GM23338 (cell line): ENCODE measurements around the gene CTDSP2. TPM values are rescaled to one million over a fixed set of nuclear protein-coding genes. Genes with fewer than 3 reads are reported as not detected.

ENCODE experiments used
- ATAC-seq: fragments of 200-7000 bp; cut with Tn5 transposase; 3 replicates; pipeline ENCODE4 v1.9.1; 2020
- DNase-seq: peaks from one replicate; pipeline ENCODE4 v3.0.0-alpha.2; 2015; ENCODE audit warnings: low spot score
- H2AFZ ChIP-seq: fragments of 200-600 bp; sonication (generic); 2 replicates; pipeline ENCODE4 v1.8.0; 2016; ENCODE audit warnings: antibody characterized with exemption, mild to moderate bottlenecking, moderate library complexity
- H3F3A ChIP-seq: fragments of 200-600 bp; sonication (generic); replicated peaks from 2 replicates; pipeline ENCODE4 v1.8.0; 2017; ENCODE audit warnings: antibody characterized with exemption, mixed run types, low read depth
- H3K27ac ChIP-seq: fragments of 200-600 bp; sonication (generic); 2 replicates; pipeline ENCODE4 v1.6.1; 2016; ENCODE audit warnings: low read depth
- H3K27me3 ChIP-seq: fragments of 200-600 bp; sonication (generic); 2 replicates; pipeline ENCODE4 v1.8.0; 2016; ENCODE audit warnings: mild to moderate bottlenecking, mixed run types, moderate library complexity; ENCODE audit not compliant: insufficient read depth
- H3K36me3 ChIP-seq: fragments of 200-600 bp; sonication (generic); 2 replicates; pipeline ENCODE4 v1.8.0; 2016; ENCODE audit warnings: mild to moderate bottlenecking; ENCODE audit not compliant: insufficient read depth
- H3K4me1 ChIP-seq: fragments of 200-600 bp; sonication (generic); 2 replicates; pipeline ENCODE4 v1.8.0; 2016; ENCODE audit warnings: mild to moderate bottlenecking, moderate library complexity; ENCODE audit not compliant: insufficient read depth
- H3K4me2 ChIP-seq: fragments of 200-600 bp; sonication (generic); 2 replicates; pipeline ENCODE4 v1.7.1; 2017; ENCODE audit warnings: mixed run types
- H3K4me3 ChIP-seq: fragments of 200-600 bp; sonication (generic); 2 replicates; pipeline ENCODE4 v1.6.1; 2016; ENCODE audit warnings: mixed run types
- H3K79me2 ChIP-seq: fragments of 200-600 bp; sonication (generic); replicated peaks from 2 replicates; pipeline ENCODE4 v1.8.0; 2017; ENCODE audit warnings: mild to moderate bottlenecking; ENCODE audit not compliant: insufficient read depth
- H3K9me2 ChIP-seq: fragments of 200-600 bp; sonication (generic); 2 replicates; pipeline ENCODE4 v1.8.0; 2017; ENCODE audit not compliant: insufficient read depth
- H4K20me1 ChIP-seq: fragments of 200-600 bp; sonication (generic); replicated peaks from 2 replicates; pipeline ENCODE4 v1.8.0; 2017; ENCODE audit warnings: mild to moderate bottlenecking; ENCODE audit not compliant: insufficient read depth
- H3K27ac Mint-ChIP-seq: 2 replicates; pipeline ENCODE4 v1.8.0; 2020; ENCODE audit warnings: inconsistent platforms, mild to moderate bottlenecking, moderate library complexity, mixed read lengths
- H3K27me3 Mint-ChIP-seq: 3 replicates; pipeline ENCODE4 v1.8.0; 2022; ENCODE audit warnings: low read depth, mild to moderate bottlenecking, moderate library complexity, mixed read lengths, inconsistent platforms; ENCODE audit not compliant: insufficient read depth, poor library complexity
- H3K36me3 Mint-ChIP-seq: 3 replicates; pipeline ENCODE4 v1.8.0; 2021; ENCODE audit warnings: low read depth, mild to moderate bottlenecking, inconsistent platforms, moderate library complexity, mixed read lengths
- H3K4me1 Mint-ChIP-seq: 3 replicates; pipeline ENCODE4 v1.8.0; 2020; ENCODE audit warnings: mild to moderate bottlenecking, inconsistent platforms, mixed read lengths
- H3K4me3 Mint-ChIP-seq: 3 replicates; pipeline ENCODE4 v1.8.0; 2021; ENCODE audit warnings: moderate library complexity, mild to moderate bottlenecking, inconsistent platforms, mixed read lengths
- H3K9me3 Mint-ChIP-seq: 3 replicates; pipeline ENCODE4 v1.8.0; 2020; ENCODE audit warnings: moderate library complexity, mild to moderate bottlenecking, inconsistent platforms, mixed read lengths
- CREB1 ChIP-seq: fragments of 250-450 bp; sonication (Bioruptor Pico); IDR thresholded peaks from 2 replicates; pipeline ENCODE4 v1.5.0; 2020; ENCODE audit warnings: low read depth, mild to moderate bottlenecking, moderate library complexity
- EZH2phosphoT487 ChIP-seq: fragments of 200-600 bp; sonication (generic); IDR thresholded peaks from one replicate; pipeline ENCODE4 v1.8.1; 2018; ENCODE audit warnings: antibody characterized with exemption; ENCODE audit not compliant: unreplicated experiment
- STAT1 ChIP-seq: IDR thresholded peaks from one replicate; pipeline ENCODE4 v1.6.1; 2016; ENCODE audit warnings: antibody characterized with exemption; ENCODE audit not compliant: unreplicated experiment
- ZNF114 ChIP-seq: fragments of 250-450 bp; sonication (Bioruptor Pico); IDR thresholded peaks from 2 replicates; pipeline ENCODE4 v1.5.0; 2020; ENCODE audit warnings: mild to moderate bottlenecking, moderate library complexity
- ZNF331 ChIP-seq: fragments of 250-450 bp; sonication (Bioruptor Pico); IDR thresholded peaks from 2 replicates; pipeline ENCODE4 v1.5.0; 2020; ENCODE audit warnings: low read depth, mild to moderate bottlenecking, moderate library complexity
- polyA plus RNA-seq: library from polyadenylated mRNA; unstranded; fragments of >200 nt; fragmentation: Nextera tagmentation; extraction: Ambion mirVana; gene quantifications from 2 replicates; pipeline ENCODE4 v1.2.1, GENCODE V29; 2016
- total RNA-seq: library from RNA; depleted of rRNA; stranded (reverse); fragments of >200 nt; shearing (Covaris generic); gene quantifications from 2 replicates; pipeline ENCODE4 v1.2.3, GENCODE V29; 2014
- TF ChIP-seq, protein P1 (sequence below), 2 experiments: fragments of 200-600 bp in 1 of 2; sonication (generic) in 1 of 2; conservative IDR thresholded peaks; 2 replicates each; pipeline versions ENCODE4 v1.5.1 to v1.6.1; 2016 to 2017; ENCODE audit warnings: antibody characterized with exemption in 2 of 2, low read depth in 2 of 2, mild to moderate bottlenecking in 2 of 2, moderate library complexity in 1 of 2
- TF ChIP-seq, protein P2 (sequence below): IDR thresholded peaks from 2 replicates; pipeline ENCODE4 v1.6.1; 2016; ENCODE audit warnings: antibody characterized with exemption
- TF ChIP-seq, protein P3 (sequence below): fragments of 250-450 bp; sonication (Bioruptor Pico); IDR thresholded peaks from 2 replicates; pipeline ENCODE4 v1.5.0; 2020; ENCODE audit warnings: mild to moderate bottlenecking, moderate library complexity

CTDSP2 gene
- total and polyA plus RNA-seq, 2 experiments from 2014 or later = 22.8 to 81.9 TPM

DNA sequence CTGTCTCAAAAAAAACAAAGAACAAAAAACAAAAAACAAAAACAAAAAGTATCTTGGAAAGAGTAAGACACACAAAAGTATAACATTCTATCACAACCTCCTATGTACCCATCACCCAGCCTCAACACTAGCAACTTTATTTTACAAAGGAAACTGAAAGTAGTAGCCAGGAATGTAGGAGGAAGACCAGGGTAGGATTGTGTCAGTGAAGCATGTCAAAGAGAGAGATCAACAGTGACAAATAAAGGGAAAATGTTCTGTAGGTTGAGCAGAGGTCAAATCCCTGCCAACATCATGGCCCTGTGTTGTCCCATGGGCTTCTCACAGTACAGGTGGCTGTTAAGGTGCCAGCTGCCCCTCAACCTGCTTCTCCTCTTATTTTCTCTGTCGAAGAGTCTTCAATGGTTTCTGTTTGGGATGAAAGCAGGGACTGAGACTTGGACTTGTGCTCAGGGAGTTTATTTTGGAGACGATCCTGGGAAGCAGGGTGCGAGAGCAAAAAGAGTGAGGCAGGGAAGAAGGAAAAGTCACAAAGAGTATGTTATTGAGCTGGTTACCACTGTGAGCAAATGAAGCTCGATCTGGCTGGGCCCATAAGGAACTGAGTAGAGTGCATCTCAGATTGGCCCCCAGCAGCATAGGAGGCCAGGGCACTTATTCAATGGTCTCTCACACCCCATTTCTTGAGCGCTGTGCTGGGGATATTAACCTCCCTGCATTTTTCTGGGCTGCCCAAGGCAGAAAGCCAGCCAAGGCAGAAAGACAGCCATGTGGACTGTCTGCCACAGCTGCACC is 29.4 kb upstream of the CTDSP2 start:
- Mint-ChIP-seq H3K4me3 (no peak overlapping the region), H3K4me1 (peaks cover 4% of the 10 kb centered on the region; the same call in 2 of the 3 replicates), H3K27ac (no peak overlapping the region), H3K36me3 (peaks cover 2% of the 10 kb centered on the region; the same call in 1 of the 3 replicates), H3K27me3 (peaks cover 2% of the 10 kb centered on the region), H3K9me3 (no peaks in the 10 kb centered on the region)
- Histone ChIP-seq H3K27me3 (no peaks in the 10 kb centered on the region), H3K4me1 (no peaks in the 10 kb centered on the region), H3K9me2 (no peaks in the 10 kb centered on the region), H3K36me3 (no peaks in the 10 kb centered on the region), H3F3A (no peaks in the 10 kb centered on the region), H3K4me2 (no peak overlapping the region), H3K27ac (no peak overlapping the region), H2AFZ (peak overlapping the region; percentile 81), H3K4me3 (no peak overlapping the region), H4K20me1 (no peaks in the 10 kb centered on the region), H3K79me2 (no peaks in the 10 kb centered on the region)
- DNase-seq (no peak), ATAC-seq (no peak)
- TF ChIP-seq STAT1 (no peak), ZNF114 (CRISPR knock-in tag) (no peak), ZNF331 (no peak), EZH2phosphoT487 (no peak), CREB1 (CRISPR knock-in tag) (no peak)
- TF ChIP-seq, protein P1, sequence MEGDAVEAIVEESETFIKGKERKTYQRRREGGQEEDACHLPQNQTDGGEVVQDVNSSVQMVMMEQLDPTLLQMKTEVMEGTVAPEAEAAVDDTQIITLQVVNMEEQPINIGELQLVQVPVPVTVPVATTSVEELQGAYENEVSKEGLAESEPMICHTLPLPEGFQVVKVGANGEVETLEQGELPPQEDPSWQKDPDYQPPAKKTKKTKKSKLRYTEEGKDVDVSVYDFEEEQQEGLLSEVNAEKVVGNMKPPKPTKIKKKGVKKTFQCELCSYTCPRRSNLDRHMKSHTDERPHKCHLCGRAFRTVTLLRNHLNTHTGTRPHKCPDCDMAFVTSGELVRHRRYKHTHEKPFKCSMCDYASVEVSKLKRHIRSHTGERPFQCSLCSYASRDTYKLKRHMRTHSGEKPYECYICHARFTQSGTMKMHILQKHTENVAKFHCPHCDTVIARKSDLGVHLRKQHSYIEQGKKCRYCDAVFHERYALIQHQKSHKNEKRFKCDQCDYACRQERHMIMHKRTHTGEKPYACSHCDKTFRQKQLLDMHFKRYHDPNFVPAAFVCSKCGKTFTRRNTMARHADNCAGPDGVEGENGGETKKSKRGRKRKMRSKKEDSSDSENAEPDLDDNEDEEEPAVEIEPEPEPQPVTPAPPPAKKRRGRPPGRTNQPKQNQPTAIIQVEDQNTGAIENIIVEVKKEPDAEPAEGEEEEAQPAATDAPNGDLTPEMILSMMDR (conservative IDR thresholded peaks at IDR 0.05; ENCODE audit: low read depth in 2 of 2) = no peak
- TF ChIP-seq, protein P2, sequence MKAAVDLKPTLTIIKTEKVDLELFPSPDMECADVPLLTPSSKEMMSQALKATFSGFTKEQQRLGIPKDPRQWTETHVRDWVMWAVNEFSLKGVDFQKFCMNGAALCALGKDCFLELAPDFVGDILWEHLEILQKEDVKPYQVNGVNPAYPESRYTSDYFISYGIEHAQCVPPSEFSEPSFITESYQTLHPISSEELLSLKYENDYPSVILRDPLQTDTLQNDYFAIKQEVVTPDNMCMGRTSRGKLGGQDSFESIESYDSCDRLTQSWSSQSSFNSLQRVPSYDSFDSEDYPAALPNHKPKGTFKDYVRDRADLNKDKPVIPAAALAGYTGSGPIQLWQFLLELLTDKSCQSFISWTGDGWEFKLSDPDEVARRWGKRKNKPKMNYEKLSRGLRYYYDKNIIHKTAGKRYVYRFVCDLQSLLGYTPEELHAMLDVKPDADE = no peak
- TF ChIP-seq, protein P3, sequence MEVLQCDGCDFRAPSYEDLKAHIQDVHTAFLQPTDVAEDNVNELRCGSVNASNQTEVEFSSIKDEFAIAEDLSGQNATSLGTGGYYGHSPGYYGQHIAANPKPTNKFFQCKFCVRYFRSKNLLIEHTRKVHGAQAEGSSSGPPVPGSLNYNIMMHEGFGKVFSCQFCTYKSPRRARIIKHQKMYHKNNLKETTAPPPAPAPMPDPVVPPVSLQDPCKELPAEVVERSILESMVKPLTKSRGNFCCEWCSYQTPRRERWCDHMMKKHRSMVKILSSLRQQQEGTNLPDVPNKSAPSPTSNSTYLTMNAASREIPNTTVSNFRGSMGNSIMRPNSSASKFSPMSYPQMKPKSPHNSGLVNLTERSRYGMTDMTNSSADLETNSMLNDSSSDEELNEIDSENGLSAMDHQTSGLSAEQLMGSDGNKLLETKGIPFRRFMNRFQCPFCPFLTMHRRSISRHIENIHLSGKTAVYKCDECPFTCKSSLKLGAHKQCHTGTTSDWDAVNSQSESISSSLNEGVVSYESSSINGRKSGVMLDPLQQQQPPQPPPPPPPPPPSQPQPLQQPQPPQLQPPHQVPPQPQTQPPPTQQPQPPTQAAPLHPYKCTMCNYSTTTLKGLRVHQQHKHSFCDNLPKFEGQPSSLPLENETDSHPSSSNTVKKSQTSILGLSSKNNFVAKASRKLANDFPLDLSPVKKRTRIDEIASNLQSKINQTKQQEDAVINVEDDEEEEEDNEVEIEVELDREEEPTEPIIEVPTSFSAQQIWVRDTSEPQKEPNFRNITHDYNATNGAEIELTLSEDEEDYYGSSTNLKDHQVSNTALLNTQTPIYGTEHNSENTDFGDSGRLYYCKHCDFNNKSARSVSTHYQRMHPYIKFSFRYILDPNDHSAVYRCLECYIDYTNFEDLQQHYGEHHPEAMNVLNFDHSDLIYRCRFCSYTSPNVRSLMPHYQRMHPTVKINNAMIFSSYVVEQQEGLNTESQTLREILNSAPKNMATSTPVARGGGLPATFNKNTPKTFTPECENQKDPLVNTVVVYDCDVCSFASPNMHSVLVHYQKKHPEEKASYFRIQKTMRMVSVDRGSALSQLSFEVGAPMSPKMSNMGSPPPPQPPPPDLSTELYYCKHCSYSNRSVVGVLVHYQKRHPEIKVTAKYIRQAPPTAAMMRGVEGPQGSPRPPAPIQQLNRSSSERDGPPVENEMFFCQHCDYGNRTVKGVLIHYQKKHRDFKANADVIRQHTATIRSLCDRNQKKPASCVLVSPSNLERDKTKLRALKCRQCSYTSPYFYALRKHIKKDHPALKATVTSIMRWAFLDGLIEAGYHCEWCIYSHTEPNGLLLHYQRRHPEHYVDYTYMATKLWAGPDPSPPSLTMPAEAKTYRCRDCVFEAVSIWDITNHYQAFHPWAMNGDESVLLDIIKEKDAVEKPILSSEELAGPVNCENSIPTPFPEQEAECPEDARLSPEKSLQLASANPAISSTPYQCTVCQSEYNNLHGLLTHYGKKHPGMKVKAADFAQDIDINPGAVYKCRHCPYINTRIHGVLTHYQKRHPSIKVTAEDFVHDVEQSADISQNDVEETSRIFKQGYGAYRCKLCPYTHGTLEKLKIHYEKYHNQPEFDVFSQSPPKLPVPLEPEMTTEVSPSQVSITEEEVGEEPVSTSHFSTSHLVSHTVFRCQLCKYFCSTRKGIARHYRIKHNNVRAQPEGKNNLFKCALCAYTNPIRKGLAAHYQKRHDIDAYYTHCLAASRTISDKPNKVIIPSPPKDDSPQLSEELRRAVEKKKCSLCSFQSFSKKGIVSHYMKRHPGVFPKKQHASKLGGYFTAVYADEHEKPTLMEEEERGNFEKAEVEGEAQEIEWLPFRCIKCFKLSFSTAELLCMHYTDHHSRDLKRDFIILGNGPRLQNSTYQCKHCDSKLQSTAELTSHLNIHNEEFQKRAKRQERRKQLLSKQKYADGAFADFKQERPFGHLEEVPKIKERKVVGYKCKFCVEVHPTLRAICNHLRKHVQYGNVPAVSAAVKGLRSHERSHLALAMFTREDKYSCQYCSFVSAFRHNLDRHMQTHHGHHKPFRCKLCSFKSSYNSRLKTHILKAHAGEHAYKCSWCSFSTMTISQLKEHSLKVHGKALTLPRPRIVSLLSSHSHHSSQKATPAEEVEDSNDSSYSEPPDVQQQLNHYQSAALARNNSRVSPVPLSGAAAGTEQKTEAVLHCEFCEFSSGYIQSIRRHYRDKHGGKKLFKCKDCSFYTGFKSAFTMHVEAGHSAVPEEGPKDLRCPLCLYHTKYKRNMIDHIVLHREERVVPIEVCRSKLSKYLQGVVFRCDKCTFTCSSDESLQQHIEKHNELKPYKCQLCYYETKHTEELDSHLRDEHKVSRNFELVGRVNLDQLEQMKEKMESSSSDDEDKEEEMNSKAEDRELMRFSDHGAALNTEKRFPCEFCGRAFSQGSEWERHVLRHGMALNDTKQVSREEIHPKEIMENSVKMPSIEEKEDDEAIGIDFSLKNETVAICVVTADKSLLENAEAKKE (CRISPR knock-in tag) = no peak
